Natural killer cell (primary cell): ENCODE data around the gene PLEKHN1. TPM values are rescaled to one million over a fixed set of nuclear protein-coding genes. Genes with fewer than 3 reads are reported as not detected.
"Not testable (repeated sequence)": the region's sequence is repeated elsewhere in the genome, so short reads cannot be mapped to it uniquely, and the experiment has no call there.

Experiments
- ATAC-seq, 3 donors: fragments of 150-1000 bp in 2 of 3; fragments of 200-7000 bp in 1 of 3; cut with Tn5 transposase; 1 replicate in 1 of 3; 2 replicates in 2 of 3; pipeline ENCODE4 v1.10.0; 2021; ENCODE audit warnings: mild to moderate bottlenecking in 2 of 3, moderate library complexity in 2 of 3
- DNase-seq, 2 donors: peaks; one replicate each; pipeline versions ENCODE4 v3.0.0 to v3.0.0-alpha.2; 2013 to 2021; ENCODE audit warnings: mixed read lengths in 1 of 2
- H3K27ac ChIP-seq: one replicate; pipeline ENCODE4 v1.5.1; 2013; ENCODE audit warnings: mild to moderate bottlenecking, low read length
- H3K27me3 ChIP-seq: one replicate; pipeline ENCODE4 v1.6.1; 2013; ENCODE audit warnings: low read length; ENCODE audit not compliant: control insufficient read depth, insufficient read depth
- H3K36me3 ChIP-seq: one replicate; pipeline ENCODE4 v1.6.1; 2013; ENCODE audit warnings: low read length; ENCODE audit not compliant: control insufficient read depth, insufficient read depth
- H3K4me1 ChIP-seq: one replicate; pipeline ENCODE4 v1.6.1; 2013; ENCODE audit warnings: low read length; ENCODE audit not compliant: control insufficient read depth, insufficient read depth
- H3K4me3 ChIP-seq: one replicate; pipeline ENCODE4 v1.5.1; 2013; ENCODE audit warnings: low read length
- H3K9me3 ChIP-seq: one replicate; pipeline ENCODE4 v1.6.1; 2013; ENCODE audit warnings: low read length; ENCODE audit not compliant: control insufficient read depth, insufficient read depth
- H3K27ac Mint-ChIP-seq, 2 donors: one replicate each; pipeline ENCODE4 v1.8.0; 2022; ENCODE audit warnings: mild to moderate bottlenecking in 2 of 2, mixed read lengths in 2 of 2, moderate library complexity in 1 of 2
- H3K27me3 Mint-ChIP-seq, 2 donors: one replicate each; pipeline ENCODE4 v1.8.0; 2022; ENCODE audit warnings: low read depth in 2 of 2, mixed read lengths in 2 of 2
- H3K36me3 Mint-ChIP-seq: one replicate; pipeline ENCODE4 v1.8.0; 2022; ENCODE audit warnings: mixed read lengths
- H3K4me1 Mint-ChIP-seq, 2 donors: one replicate each; pipeline ENCODE4 v1.8.0; 2022; ENCODE audit warnings: mixed read lengths in 2 of 2
- H3K4me3 Mint-ChIP-seq: one replicate; pipeline ENCODE4 v1.8.0; 2022; ENCODE audit warnings: mild to moderate bottlenecking, moderate library complexity, mixed read lengths
- H3K9me3 Mint-ChIP-seq, 2 donors: one replicate each; pipeline ENCODE4 v1.8.0; 2022; ENCODE audit warnings: mixed read lengths in 2 of 2
- CTCF ChIP-seq: fragments of 200-600 bp; IDR thresholded peaks from one replicate; pipeline ENCODE4 v1.8.0; 2022; ENCODE audit warnings: antibody characterized with exemption
- WGBS: methylation state at CpG from one replicate; pipeline ENCODE4 v1.1.7; 2013; ENCODE audit warnings: missing lambda C conversion rate; ENCODE audit not compliant: insufficient coverage; 5-methylcytosine and 5-hydroxymethylcytosine counted together
- intact Hi-C: fragments of 100-400 bp; cut with micrococcal nuclease; formaldehyde crosslinking; loops from one replicate; pipeline ENCODE4 v1.14.2; 2022
- total RNA-seq, 4 donors: library from RNA; stranded (reverse); fragments of 120-200 nt in 1 of 4; gene quantifications; one replicate each; pipeline versions ENCODE4 v1.2.3 to v1.2.4, GENCODE V29; 2013 to 2022

The PLEKHN1 gene
- total RNA-seq, 3 donors from 2014 or later (not counting 1 experiment from before 2014, with no cell fraction given): 1.3 to 1.9 (median 1.3) TPM

- Histone ChIP-seq H3K9me3 (no peaks in the 10 kb centered on the region), H3K4me1 (peaks cover 9% of the 10 kb centered on the region), H3K27ac (no peak overlapping the region), H3K4me3 (no peak overlapping the region), H3K27me3 (peaks cover 12% of the 10 kb centered on the region), H3K36me3 (no peaks in the 10 kb centered on the region)
- Mint-ChIP-seq H3K27me3 (peaks cover 40 to 41% of the 10 kb centered on the region in 2 donors), H3K27ac (no peak overlapping the region), H3K36me3 (no peaks in the 10 kb centered on the region), H3K4me3 (no peak overlapping the region), H3K9me3 (no peaks in the 10 kb centered on the region), H3K4me1 (peaks cover 0 to 5% of the 10 kb centered on the region in 2 donors)
- no peak for TF ChIP-seq CTCF
- ATAC-seq: no peak
- intact Hi-C loops: no loop called here
- no peak for DNase-seq
- WGBS: 60% methylated on average over 3 of the region's 7 CpGs
Observed at GRCh38 chr1:992362-992761, 26.1 kb downstream of the PLEKHN1 start.

- Mint-ChIP-seq H3K4me1 (peaks cover 0 to 5% of the 10 kb centered on the region in 2 donors), H3K4me3 (no peak overlapping the region), H3K27me3 (peaks cover 32 to 40% of the 10 kb centered on the region in 2 donors), H3K27ac (no peak overlapping the region), H3K9me3 (no peaks in the 10 kb centered on the region), H3K36me3 (no peaks in the 10 kb centered on the region)
- Histone ChIP-seq H3K4me3 (no peak overlapping the region), H3K27ac (no peak overlapping the region), H3K27me3 (peaks cover 23% of the 10 kb centered on the region), H3K9me3 (no peaks in the 10 kb centered on the region), H3K36me3 (no peaks in the 10 kb centered on the region), H3K4me1 (peaks cover 12% of the 10 kb centered on the region)
- no peak for ATAC-seq
- intact Hi-C loops: no loop called here
- no peak for DNase-seq
- 78% methylated on average over 15 of the region's 15 CpGs for WGBS
- no peak for TF ChIP-seq CTCF
Observed at GRCh38 chr1:993379-993995, 27.2 kb downstream of the PLEKHN1 start.

- H3K27ac Mint-ChIP-seq, H3K36me3 Mint-ChIP-seq, H3K27ac ChIP-seq, H3K9me3 Mint-ChIP-seq, H3K36me3 ChIP-seq, ATAC-seq, H3K9me3 ChIP-seq, intact Hi-C loops, H3K4me3 ChIP-seq, H3K4me3 Mint-ChIP-seq, H3K4me1 Mint-ChIP-seq, DNase-seq: not testable (repeated sequence)
- H3K27me3 ChIP-seq: peaks cover 25% of the 10 kb centered on the region
- H3K27me3 Mint-ChIP-seq: peaks cover 22 to 31% of the 10 kb centered on the region in 2 donors
- peaks cover 20% of the 10 kb centered on the region for H3K4me1 ChIP-seq
- 81% methylated on average over 6 of the region's 6 CpGs for WGBS
Observed at GRCh38 chr1:994546-994945, 28.3 kb downstream of the PLEKHN1 start.

- no peaks in the 10 kb centered on the region for H3K36me3 Mint-ChIP-seq
- no peak overlapping the region for H3K27ac Mint-ChIP-seq
- no peak overlapping the region for H3K4me3 ChIP-seq
- no peaks in the 10 kb centered on the region for H3K9me3 ChIP-seq
- no peak overlapping the region for H3K27ac ChIP-seq
- no peaks in the 10 kb centered on the region for H3K9me3 Mint-ChIP-seq
- no peak for TF ChIP-seq CTCF
- ATAC-seq (no peak), DNase-seq (peak in 1 of 2 donors; percentile 36)
- intact Hi-C loops: no loop called here
- peak overlapping the region; percentile 55 for H3K4me3 Mint-ChIP-seq
- peaks cover 28% of the 10 kb centered on the region for H3K4me1 ChIP-seq
- WGBS: 25% methylated on average over 24 of the region's 30 CpGs
- peaks cover 4 to 10% of the 10 kb centered on the region in 2 donors for H3K4me1 Mint-ChIP-seq
- no peaks in the 10 kb centered on the region for H3K36me3 ChIP-seq
- H3K27me3 Mint-ChIP-seq: peaks cover 16 to 29% of the 10 kb centered on the region in 2 donors
- H3K27me3 ChIP-seq: peaks cover 32% of the 10 kb centered on the region
Observed at GRCh38 chr1:995665-996633, 29.7 kb downstream of the PLEKHN1 start.
